Prostate gland (tissue), 2 donors: ENCODE measurements around the gene ZIM2.

ENCODE experiments used
- CTCF ChIP-seq, 4 experiments: fragments of 200-600 bp in 2 of 4; fragments of 450-650 bp in 2 of 4; sonication (generic) in 2 of 4; IDR thresholded peaks; 1 replicate in 3 of 4; 2 replicates in 1 of 4; pipeline ENCODE4 v1.5.1; 2016 to 2019; ENCODE audit warnings: antibody characterized with exemption in 4 of 4, mild to moderate bottlenecking in 2 of 4, moderate library complexity in 2 of 4
- POLR2A ChIP-seq: fragments of 450-650 bp; IDR thresholded peaks from one replicate; pipeline ENCODE4 v1.6.1; 2016; ENCODE audit warnings: antibody characterized with exemption, mild to moderate bottlenecking
- POLR2AphosphoS5 ChIP-seq: sonication (generic); formaldehyde crosslinking; IDR thresholded peaks from one replicate; pipeline ENCODE4 v1.6.1; 2017; ENCODE audit warnings: antibody characterized with exemption

GRCh38 chr19:56884441-56884840, 43.9 kb upstream of the ZIM2 start:
- TF ChIP-seq CTCF (IDR thresholded peaks at IDR 0.05) (no peak), POLR2AphosphoS5 (no peak), POLR2A (no peak)
